ENCODE results near the gene PRDM5. TPM values are rescaled to one million over a fixed set of nuclear protein-coding genes. Genes with fewer than 3 reads are reported as not detected.

Gene PRDM5
- total RNA-seq, 4 donors from 2014 or later: 17.7 to 49.9 (median 44.6) TPM

DNA sequence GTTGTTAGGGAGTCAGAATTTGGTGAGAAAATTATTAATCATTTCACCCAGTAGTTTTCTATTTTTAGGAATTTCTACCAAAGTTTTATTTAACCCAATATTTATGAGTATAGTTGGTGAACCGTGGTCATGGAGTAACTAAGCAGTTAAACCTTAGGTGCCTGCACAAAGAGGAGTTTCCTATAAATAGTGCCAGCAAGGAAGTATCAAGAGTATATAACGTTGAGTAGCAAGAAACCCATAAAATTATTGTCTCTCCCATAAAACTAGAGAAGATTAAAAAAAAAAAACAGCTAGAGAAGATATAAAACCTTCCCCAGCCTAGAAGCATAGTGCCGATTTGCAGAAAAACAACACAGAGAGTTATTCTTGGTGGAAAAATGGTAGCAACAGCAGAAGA lies 158.9 kb downstream of the PRDM5 start:
- Histone ChIP-seq H3K36me3 (no peaks in the 10 kb centered on the region), H3K9me3 (no peaks in the 10 kb centered on the region), H3K27me3 (no peaks in the 10 kb centered on the region), H3K4me1 (no peaks in the 10 kb centered on the region), H3K4me3 (replicated peaks in 1 of 3) (no peak overlapping the region), H3K27ac (no peak overlapping the region)
- no peak for DNase-seq
- WGBS, 2 donors: 87 to 92% methylated on average over 3 of the region's 3 CpGs
- TF ChIP-seq POLR2A (IDR thresholded peaks at IDR 0.05) (no peak), CTCF (IDR thresholded peaks at IDR 0.05) (no peak)
- intact Hi-C loops (cut with DNase I): no loop called here

- 89 to 92% methylated on average over 2 of the region's 2 CpGs for WGBS, 2 donors
- intact Hi-C loops (cut with DNase I): no loop called here
- TF ChIP-seq CTCF (IDR thresholded peaks at IDR 0.05) (no peak), POLR2A (IDR thresholded peaks at IDR 0.05) (no peak)
These were observed 161.5 kb downstream of the PRDM5 start for GRCh38 chr4:120761070-120761469.

DNA sequence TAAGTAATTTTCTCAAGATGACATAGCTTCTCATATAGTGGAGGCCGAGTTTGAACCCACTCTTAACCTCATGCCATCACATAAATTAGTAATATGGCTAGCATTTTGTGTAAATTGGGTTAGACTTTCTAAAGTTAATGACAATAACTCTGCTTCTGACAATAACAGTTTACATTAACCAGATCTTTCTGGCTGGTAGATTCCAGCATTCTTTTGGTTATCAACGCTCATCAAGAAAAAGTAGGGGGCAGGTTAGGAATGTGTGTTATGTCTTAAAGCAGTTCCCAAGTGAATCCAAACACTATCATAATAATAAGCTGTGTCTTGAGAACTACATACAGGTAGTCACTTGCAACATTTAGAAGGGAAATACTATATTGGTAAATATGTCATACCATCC lies 162.5 kb downstream of the PRDM5 start:
- H3K9me3 ChIP-seq: no peaks in the 10 kb centered on the region
- no peak for DNase-seq
- H3K4me3 ChIP-seq (replicated peaks in 1 of 3): no peak overlapping the region
- intact Hi-C loops (cut with DNase I): no loop called here
- 85 to 88% methylated on average over 2 of the region's 2 CpGs for WGBS, 2 donors
- H3K27ac ChIP-seq: no peak overlapping the region
- no peaks in the 10 kb centered on the region for H3K27me3 ChIP-seq
- no peaks in the 10 kb centered on the region for H3K36me3 ChIP-seq
- H3K4me1 ChIP-seq: no peaks in the 10 kb centered on the region
- TF ChIP-seq CTCF (IDR thresholded peaks at IDR 0.05) (no peak), POLR2A (IDR thresholded peaks at IDR 0.05) (no peak)

More at GRCh38 chr4:120761070-120761469, 161.5 kb downstream of the PRDM5 start:
- no peak overlapping the region for H3K4me3 ChIP-seq (replicated peaks in 1 of 3)
- H3K27me3 ChIP-seq: no peaks in the 10 kb centered on the region
- no peak for DNase-seq
- H3K36me3 ChIP-seq: no peaks in the 10 kb centered on the region
- no peak overlapping the region for H3K27ac ChIP-seq
- no peaks in the 10 kb centered on the region for H3K4me1 ChIP-seq
- H3K9me3 ChIP-seq: no peaks in the 10 kb centered on the region

DNA sequence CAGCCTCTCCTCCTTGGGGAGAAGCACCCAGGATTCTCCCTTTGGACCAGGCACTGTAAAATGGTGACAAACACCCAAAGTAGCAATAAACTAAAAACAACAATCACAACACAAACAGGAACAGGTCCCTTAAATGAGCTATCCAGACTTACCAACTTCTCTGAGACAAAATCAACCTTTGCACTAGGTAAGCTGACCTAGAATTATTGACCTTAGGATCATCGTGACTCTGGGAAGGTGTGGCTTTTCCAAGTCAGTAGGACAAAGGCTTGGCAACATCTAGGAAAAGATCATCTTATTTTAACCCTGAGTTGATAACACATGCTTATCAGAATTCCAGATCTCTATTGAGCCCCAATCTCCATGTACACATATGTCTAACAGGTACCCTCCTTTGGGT lies 166.7 kb downstream of the PRDM5 start:
- Histone ChIP-seq H3K4me1 (no peaks in the 10 kb centered on the region), H3K4me3 (replicated peaks in 1 of 3) (no peak overlapping the region), H3K27ac (no peak overlapping the region), H3K27me3 (no peaks in the 10 kb centered on the region), H3K9me3 (no peaks in the 10 kb centered on the region), H3K36me3 (no peaks in the 10 kb centered on the region)
- WGBS, 2 donors: 94% methylated on average over 1 of the region's 1 CpG
- TF ChIP-seq CTCF (IDR thresholded peaks at IDR 0.05): no peak
- TF ChIP-seq POLR2A (IDR thresholded peaks at IDR 0.05): no peak
- no peak for DNase-seq
- intact Hi-C loops (cut with DNase I): no loop called here

DNA sequence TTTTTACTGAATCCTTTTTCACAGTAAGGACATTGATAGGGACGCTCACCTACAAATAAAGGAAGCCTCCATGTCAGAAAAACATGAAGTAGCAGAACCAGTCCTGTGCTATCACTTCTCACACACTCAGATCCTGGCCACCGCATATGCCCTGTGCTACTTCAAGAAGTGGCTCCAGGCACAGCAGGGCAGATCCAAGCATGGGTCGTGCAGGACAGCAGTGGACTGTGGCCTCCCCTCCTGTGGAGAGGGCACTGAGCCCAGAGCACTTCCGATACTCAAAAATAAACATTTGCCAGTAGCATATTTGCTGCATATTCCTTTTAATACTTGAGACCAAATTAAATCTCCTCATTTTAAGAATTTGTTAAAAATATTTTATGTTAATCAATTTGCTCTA lies 167.9 kb downstream of the PRDM5 start:
- no peaks in the 10 kb centered on the region for H3K27me3 ChIP-seq
- H3K9me3 ChIP-seq: no peaks in the 10 kb centered on the region
- DNase-seq: peak; percentile 82 to 88
- H3K4me1 ChIP-seq: no peaks in the 10 kb centered on the region
- 27 to 45% methylated on average over 4 of the region's 4 CpGs for WGBS, 2 donors
- no peaks in the 10 kb centered on the region for H3K36me3 ChIP-seq
- H3K4me3 ChIP-seq (replicated peaks in 1 of 3): no peak overlapping the region
- TF ChIP-seq CTCF (IDR thresholded peaks at IDR 0.05) (no peak), POLR2A (IDR thresholded peaks at IDR 0.05) (no peak)
- intact Hi-C loops (cut with DNase I): no loop called here
- peak overlapping the region in 1 of 3 donors; percentile 6 for H3K27ac ChIP-seq

Data from thyroid gland (tissue), 4 donors.